KMS-11 (cell line): Measurements from ENCODE around the gene OR2V2.
"Not testable (repeated sequence)": the region's sequence is repeated elsewhere in the genome, so short reads cannot be mapped to it uniquely, and the experiment has no call there.

Source experiments
- H2AFZ ChIP-seq: fragments of 200-600 bp; sonication (generic); 2 replicates; pipeline ENCODE4 v1.6.1; 2016; ENCODE audit warnings: antibody characterized with exemption, mixed run types, low read depth
- H3K27ac ChIP-seq: fragments of 200-600 bp; sonication (generic); 2 replicates; pipeline ENCODE4 v1.6.1; 2016; ENCODE audit warnings: mild to moderate bottlenecking, mixed run types
- H3K27me3 ChIP-seq: fragments of 200-600 bp; sonication (generic); 2 replicates; pipeline ENCODE4 v1.6.1; 2017; ENCODE audit warnings: mild to moderate bottlenecking, low read depth, mixed run types, moderate library complexity; ENCODE audit not compliant: insufficient read depth
- H3K36me3 ChIP-seq: fragments of 200-600 bp; sonication (generic); 2 replicates; pipeline ENCODE4 v1.6.1; 2017; ENCODE audit warnings: mild to moderate bottlenecking, mixed run types; ENCODE audit not compliant: insufficient read depth
- H3K4me1 ChIP-seq: fragments of 200-600 bp; sonication (generic); 2 replicates; pipeline ENCODE4 v1.6.1; 2016; ENCODE audit warnings: mild to moderate bottlenecking, low read depth, mixed run types; ENCODE audit not compliant: poor library complexity, severe bottlenecking
- H3K4me2 ChIP-seq: fragments of 200-600 bp; sonication (generic); 2 replicates; pipeline ENCODE4 v1.7.0; 2016; ENCODE audit warnings: mild to moderate bottlenecking, mixed run types
- H3K4me3 ChIP-seq: fragments of 200-600 bp; sonication (generic); IDR thresholded peaks from 2 replicates; pipeline ENCODE4 v1.6.1; 2017; ENCODE audit warnings: low read depth, low read length, mixed read lengths; ENCODE audit not compliant: insufficient read depth
- H3K79me2 ChIP-seq: fragments of 200-600 bp; sonication (generic); 2 replicates; pipeline ENCODE4 v1.6.1; 2016; ENCODE audit warnings: low read depth, mixed run types; ENCODE audit not compliant: insufficient read depth
- H3K9ac ChIP-seq: fragments of 200-600 bp; sonication (generic); 2 replicates; pipeline ENCODE4 v1.6.1; 2016; ENCODE audit warnings: mild to moderate bottlenecking, mixed run types
- H4K20me1 ChIP-seq: fragments of 200-600 bp; sonication (generic); 2 replicates; pipeline ENCODE4 v1.6.1; 2016; ENCODE audit warnings: mild to moderate bottlenecking, mixed run types; ENCODE audit not compliant: insufficient read depth
- CTCF ChIP-seq: fragments of 200-600 bp; sonication (generic); conservative IDR thresholded peaks from 2 replicates; pipeline ENCODE4 v1.6.1; 2017; ENCODE audit warnings: low read depth, mild to moderate bottlenecking, antibody characterized with exemption, low read length, moderate library complexity, mixed read lengths

The OR2V2 gene

GRCh38 chr5:181156758-181157157 lies 9.4 kb downstream of the OR2V2 start:
- Histone ChIP-seq H3K4me1 (peaks cover 22% of the 10 kb centered on the region), H3K27me3 (no peaks in the 10 kb centered on the region), H4K20me1 (no peaks in the 10 kb centered on the region), H2AFZ (no peak overlapping the region), H3K36me3 (no peaks in the 10 kb centered on the region), H3K79me2 (no peaks in the 10 kb centered on the region), H3K27ac (no peak overlapping the region), H3K4me3 (no peak overlapping the region), H3K9ac (no peak overlapping the region), H3K4me2 (no peak overlapping the region)
- TF ChIP-seq CTCF: no peak

GRCh38 chr5:181158869-181159268 lies 11.5 kb downstream of the OR2V2 start:
- H3K36me3 ChIP-seq: no peaks in the 10 kb centered on the region
- H3K27me3 ChIP-seq: no peaks in the 10 kb centered on the region
- no peaks in the 10 kb centered on the region for H4K20me1 ChIP-seq
- no peak overlapping the region for H3K4me3 ChIP-seq
- peak overlapping the region; percentile 63; the same call in 1 of the 2 replicates for H3K4me2 ChIP-seq
- TF ChIP-seq CTCF: no peak
- H3K4me1 ChIP-seq: peaks cover 24% of the 10 kb centered on the region
- no peak overlapping the region for H2AFZ ChIP-seq
- H3K79me2 ChIP-seq: no peaks in the 10 kb centered on the region
- no peak overlapping the region for H3K27ac ChIP-seq
- no peak overlapping the region for H3K9ac ChIP-seq

- Histone ChIP-seq H3K4me2 (peak overlapping the region; percentile 63), H4K20me1 (no peaks in the 10 kb centered on the region), H3K27me3 (no peaks in the 10 kb centered on the region), H3K9ac (peak overlapping the region; percentile 69), H3K36me3 (no peaks in the 10 kb centered on the region), H3K4me1 (peaks cover 24% of the 10 kb centered on the region), H3K79me2 (no peaks in the 10 kb centered on the region), H3K27ac (peak overlapping the region; percentile 95), H3K4me3 (no peak overlapping the region), H2AFZ (peak overlapping the region; percentile 73)
- TF ChIP-seq CTCF: peak; percentile 73
Observed at GRCh38 chr5:181159286-181160151, 12.1 kb downstream of the OR2V2 start.

GRCh38 chr5:181160152-181160754 lies 12.9 kb downstream of the OR2V2 start:
- Histone ChIP-seq H4K20me1 (no peaks in the 10 kb centered on the region), H3K27ac (peak overlapping the region; percentile 95), H3K4me2 (peak overlapping the region; percentile 63; the same call in 1 of the 2 replicates), H3K27me3 (no peaks in the 10 kb centered on the region), H3K4me1 (peaks cover 24% of the 10 kb centered on the region), H3K79me2 (no peaks in the 10 kb centered on the region), H3K4me3 (no peak overlapping the region), H3K9ac (peak overlapping the region; percentile 69), H3K36me3 (no peaks in the 10 kb centered on the region), H2AFZ (peak overlapping the region; percentile 73)
- TF ChIP-seq CTCF: no peak

- not testable (repeated sequence) for H4K20me1 ChIP-seq, H3K4me3 ChIP-seq, H3K36me3 ChIP-seq, H3K79me2 ChIP-seq, H3K27me3 ChIP-seq
- Histone ChIP-seq H3K4me2 (peak overlapping the region; percentile 53; the same call in 1 of the 2 replicates), H3K4me1 (peaks cover 24% of the 10 kb centered on the region), H3K9ac (peak overlapping the region; percentile 63; the same call in 1 of the 2 replicates), H2AFZ (peak overlapping the region; percentile 73), H3K27ac (peak overlapping the region; percentile 80)
Observed at GRCh38 chr5:181160755-181161533, 13.6 kb downstream of the OR2V2 start.
